Middle frontal gyrus (tissue), 1 donor: ENCODE data around the gene ATOH8.

ENCODE experiments used
- DNase-seq: peaks from one replicate; pipeline ENCODE4 v3.0.0-alpha.2; 2015; ENCODE audit warnings: low spot score; ENCODE audit errors: extremely low spot score

ATOH8 gene

GRCh38 chr2:85799215-85799956 lies 45.6 kb downstream of the ATOH8 start:
- DNase-seq: no peak

GRCh38 chr2:85800586-85800985 lies 46.8 kb downstream of the ATOH8 start:
- DNase-seq: no peak

GRCh38 chr2:85801871-85802270 lies 48.1 kb downstream of the ATOH8 start:
- no peak for DNase-seq

GRCh38 chr2:85802354-85803103 lies 48.7 kb downstream of the ATOH8 start:
- DNase-seq: no peak

- no peak for DNase-seq
Measured at GRCh38 chr2:85803704-85804425, 50.1 kb downstream of the ATOH8 start.

GRCh38 chr2:85804583-85804982 lies 50.8 kb downstream of the ATOH8 start:
- DNase-seq: no peak

- no peak for DNase-seq
Measured at GRCh38 chr2:85806358-85807118, 52.7 kb downstream of the ATOH8 start.

- no peak for DNase-seq
Measured at GRCh38 chr2:85807756-85808155, 54.0 kb downstream of the ATOH8 start.

- DNase-seq: no peak
Measured at GRCh38 chr2:85810371-85811179, 56.8 kb downstream of the ATOH8 start.

- DNase-seq: no peak
Measured at GRCh38 chr2:85811180-85812093, 57.6 kb downstream of the ATOH8 start.

- DNase-seq: no peak
Measured at GRCh38 chr2:85812094-85812735, 58.4 kb downstream of the ATOH8 start.

- DNase-seq: no peak
Measured at GRCh38 chr2:85813211-85813981, 59.6 kb downstream of the ATOH8 start.

- peak; percentile 70 for DNase-seq
Measured at GRCh38 chr2:85813982-85814801, 60.4 kb downstream of the ATOH8 start.

- no peak for DNase-seq
Measured at GRCh38 chr2:85814802-85815550, 61.2 kb downstream of the ATOH8 start.

- DNase-seq: no peak
Measured at GRCh38 chr2:85819811-85820510, 66.2 kb downstream of the ATOH8 start.

- DNase-seq: no peak
Measured at GRCh38 chr2:85822766-85823165, 69.0 kb downstream of the ATOH8 start.
